GM19463 (cell line): Measurements from ENCODE around the gene CLDN34.

Experiments
- ATAC-seq: cut with Tn5 transposase; IDR thresholded peaks from one replicate; pipeline ENCODE4 v1.9.1; 2021; ENCODE audit warnings: mild to moderate bottlenecking, moderate library complexity; ENCODE audit not compliant: unreplicated experiment

The CLDN34 gene

DNA sequence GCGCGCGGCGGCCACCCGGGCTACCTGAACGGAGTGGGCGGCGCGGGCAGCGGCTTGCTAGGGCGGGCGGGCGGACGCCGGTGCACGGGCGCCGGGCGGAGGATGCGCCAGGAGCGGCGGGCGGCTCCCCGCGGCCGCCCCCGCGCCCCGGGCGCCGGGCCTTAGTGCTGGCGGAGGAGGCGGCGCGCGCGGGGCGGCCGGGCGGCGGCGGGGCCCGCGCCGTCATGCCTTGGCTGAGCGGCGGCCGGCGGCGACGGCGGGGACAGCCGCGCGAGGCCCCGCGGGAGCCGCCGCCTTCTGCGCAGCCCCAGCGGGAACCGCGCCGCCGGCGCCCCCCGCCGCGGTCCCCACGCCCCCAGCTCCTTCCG, 48.2 kb downstream of the CLDN34 start:
- ATAC-seq: peak; percentile 8

DNA sequence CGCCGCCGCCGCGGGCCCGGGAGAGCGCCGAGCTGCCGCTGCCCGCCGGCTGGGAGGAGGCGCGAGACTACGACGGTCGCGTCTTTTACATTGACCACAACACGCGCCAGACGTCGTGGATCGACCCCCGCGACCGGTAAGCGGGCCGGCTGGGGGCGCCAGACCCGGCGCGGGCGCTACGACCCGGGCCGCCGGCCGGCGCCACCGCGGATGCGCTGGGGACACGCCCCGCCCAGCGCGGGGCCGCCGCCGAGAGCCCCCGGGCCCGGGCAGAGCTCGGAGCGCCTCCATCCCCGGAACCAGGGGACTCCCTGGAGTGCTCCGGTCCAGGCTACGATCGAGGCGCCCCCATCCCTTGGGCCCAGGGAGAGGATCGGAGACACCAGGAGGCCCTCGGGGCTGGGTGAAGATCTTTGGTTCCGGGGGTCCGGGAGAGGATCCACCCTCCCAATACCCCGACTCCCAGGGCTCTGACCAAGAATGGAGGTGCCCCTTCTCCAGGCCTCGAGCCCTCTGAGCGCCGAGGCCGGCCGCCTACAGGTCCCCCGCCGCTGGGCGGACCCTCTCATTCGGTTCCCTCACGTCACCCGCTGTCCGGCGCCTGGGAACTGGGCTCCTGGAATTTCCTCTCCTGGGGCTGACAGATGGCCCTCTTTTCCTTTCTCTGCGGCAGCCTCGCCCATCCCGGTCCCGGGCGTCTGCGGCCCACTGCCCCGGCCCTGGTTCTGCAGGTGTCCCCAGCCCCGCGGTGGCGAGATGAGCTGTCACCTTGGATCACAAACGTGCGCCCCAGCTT, 48.8 kb downstream of the CLDN34 start:
- ATAC-seq: peak; percentile 5

DNA sequence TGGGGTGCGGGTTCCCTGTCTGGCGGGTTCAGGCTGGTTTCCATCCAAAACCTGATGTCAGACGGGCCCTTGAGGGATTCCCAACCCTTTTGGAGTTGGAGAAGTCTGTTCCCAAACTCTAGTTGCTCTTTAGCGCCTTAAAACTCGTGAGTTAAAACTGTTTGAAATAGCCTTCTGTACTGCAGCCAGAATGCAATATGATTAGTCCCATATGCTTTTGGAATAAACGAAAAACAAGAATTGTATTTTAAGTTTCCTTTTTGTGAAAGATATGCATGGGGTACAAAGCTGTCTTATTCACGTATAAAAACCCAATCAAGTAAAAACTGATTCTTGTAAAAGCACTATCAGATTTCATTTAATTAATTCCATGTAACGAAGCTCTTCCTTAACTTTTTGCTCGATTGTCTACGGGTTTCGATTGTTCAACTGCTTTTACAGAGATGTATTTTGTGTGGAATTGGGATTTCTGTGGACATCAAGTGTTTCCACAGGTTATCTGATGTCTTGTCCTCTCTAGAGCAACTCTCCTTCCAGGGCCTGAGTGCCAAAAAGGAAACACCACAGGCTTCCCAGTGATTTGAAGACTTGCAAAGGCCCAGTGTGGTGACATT, 49.5 kb downstream of the CLDN34 start:
- no peak for ATAC-seq

DNA sequence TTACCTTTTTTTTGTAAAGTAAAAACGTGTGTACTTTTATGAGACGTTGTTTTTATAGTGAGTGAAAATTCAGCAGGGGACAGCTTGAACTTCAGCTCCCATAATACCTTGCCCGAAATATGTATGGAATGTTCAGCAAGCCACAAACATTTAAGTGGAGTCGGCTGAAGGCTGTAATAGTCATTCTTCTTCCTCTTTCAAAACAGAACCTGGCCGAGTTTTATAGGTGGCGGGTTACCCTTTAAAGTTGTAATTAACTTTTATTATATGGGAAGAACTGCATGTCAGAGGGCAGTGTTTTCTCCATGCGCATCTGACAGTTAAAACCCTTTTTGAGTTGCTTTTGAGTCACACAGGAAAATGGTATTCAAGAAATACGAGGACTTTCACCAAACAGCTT, 50.7 kb downstream of the CLDN34 start:
- ATAC-seq: no peak
